GM12875 (cell line): Measurements from ENCODE around the gene EYA3.

Experiments
- H3K4me3 ChIP-seq: one replicate; pipeline ENCODE4 v1.5.1; 2011; ENCODE audit warnings: low read depth, low read length, control low read depth
- TF ChIP-seq, protein P1 (sequence below): IDR thresholded peaks from 2 replicates; pipeline ENCODE4 v1.5.1; 2011; ENCODE audit warnings: low read depth, mild to moderate bottlenecking, control low read depth, inconsistent platforms, low read length, moderate library complexity, borderline replicate concordance; ENCODE audit not compliant: insufficient read depth

The EYA3 gene, protein sequence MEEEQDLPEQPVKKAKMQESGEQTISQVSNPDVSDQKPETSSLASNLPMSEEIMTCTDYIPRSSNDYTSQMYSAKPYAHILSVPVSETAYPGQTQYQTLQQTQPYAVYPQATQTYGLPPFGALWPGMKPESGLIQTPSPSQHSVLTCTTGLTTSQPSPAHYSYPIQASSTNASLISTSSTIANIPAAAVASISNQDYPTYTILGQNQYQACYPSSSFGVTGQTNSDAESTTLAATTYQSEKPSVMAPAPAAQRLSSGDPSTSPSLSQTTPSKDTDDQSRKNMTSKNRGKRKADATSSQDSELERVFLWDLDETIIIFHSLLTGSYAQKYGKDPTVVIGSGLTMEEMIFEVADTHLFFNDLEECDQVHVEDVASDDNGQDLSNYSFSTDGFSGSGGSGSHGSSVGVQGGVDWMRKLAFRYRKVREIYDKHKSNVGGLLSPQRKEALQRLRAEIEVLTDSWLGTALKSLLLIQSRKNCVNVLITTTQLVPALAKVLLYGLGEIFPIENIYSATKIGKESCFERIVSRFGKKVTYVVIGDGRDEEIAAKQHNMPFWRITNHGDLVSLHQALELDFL

GRCh38 chr1:28088168-28088961, at the start of gene EYA3:
EYA3 (minus strand) TSS chr1:28088610; CDS start chr1:28058026, 30,584 bp downstream.
- TF ChIP-seq, protein P1, sequence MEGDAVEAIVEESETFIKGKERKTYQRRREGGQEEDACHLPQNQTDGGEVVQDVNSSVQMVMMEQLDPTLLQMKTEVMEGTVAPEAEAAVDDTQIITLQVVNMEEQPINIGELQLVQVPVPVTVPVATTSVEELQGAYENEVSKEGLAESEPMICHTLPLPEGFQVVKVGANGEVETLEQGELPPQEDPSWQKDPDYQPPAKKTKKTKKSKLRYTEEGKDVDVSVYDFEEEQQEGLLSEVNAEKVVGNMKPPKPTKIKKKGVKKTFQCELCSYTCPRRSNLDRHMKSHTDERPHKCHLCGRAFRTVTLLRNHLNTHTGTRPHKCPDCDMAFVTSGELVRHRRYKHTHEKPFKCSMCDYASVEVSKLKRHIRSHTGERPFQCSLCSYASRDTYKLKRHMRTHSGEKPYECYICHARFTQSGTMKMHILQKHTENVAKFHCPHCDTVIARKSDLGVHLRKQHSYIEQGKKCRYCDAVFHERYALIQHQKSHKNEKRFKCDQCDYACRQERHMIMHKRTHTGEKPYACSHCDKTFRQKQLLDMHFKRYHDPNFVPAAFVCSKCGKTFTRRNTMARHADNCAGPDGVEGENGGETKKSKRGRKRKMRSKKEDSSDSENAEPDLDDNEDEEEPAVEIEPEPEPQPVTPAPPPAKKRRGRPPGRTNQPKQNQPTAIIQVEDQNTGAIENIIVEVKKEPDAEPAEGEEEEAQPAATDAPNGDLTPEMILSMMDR = no peak
- peak within 1 kb of the TSS; percentile 87 for H3K4me3 ChIP-seq

DNA sequence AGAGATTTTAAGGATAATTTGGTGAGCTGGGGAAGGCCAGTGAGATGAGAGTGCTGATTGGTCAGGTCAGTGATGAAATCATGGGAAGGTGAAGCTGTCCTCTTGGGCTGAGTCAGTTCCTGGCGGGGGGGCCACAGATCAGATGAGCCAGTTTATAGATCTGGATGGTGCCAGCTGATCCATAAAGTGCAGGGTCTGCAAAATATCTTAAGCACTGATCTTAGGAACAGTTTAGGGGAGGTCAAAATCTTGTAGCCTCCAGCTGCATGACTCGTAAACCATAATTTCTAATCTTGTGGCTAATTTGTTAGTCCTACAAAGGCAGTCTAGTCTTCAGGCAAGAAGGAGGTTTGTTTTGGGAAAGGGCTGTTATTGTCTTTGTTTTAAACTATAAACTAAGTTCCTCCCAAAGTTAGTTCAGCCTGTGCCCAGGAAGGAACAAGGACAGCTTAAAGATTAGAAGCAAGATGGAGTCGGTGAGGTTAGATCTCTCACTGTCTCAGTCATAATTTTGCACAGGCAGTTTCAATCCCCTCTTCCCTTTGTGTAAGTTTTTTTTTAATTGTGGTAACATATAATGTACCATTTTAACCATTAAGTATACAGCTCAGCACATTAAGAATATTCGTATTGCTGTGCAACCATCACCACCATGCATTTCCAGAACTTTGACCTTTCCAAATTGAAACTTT, 48.7 kb upstream of the EYA3 start:
- no peak overlapping the region for H3K4me3 ChIP-seq
- TF ChIP-seq, protein P1 = no peak

GRCh38 chr1:28136169-28136921, 47.9 kb upstream of the EYA3 start:
- no peak overlapping the region for H3K4me3 ChIP-seq
- TF ChIP-seq, protein P1 = no peak

DNA sequence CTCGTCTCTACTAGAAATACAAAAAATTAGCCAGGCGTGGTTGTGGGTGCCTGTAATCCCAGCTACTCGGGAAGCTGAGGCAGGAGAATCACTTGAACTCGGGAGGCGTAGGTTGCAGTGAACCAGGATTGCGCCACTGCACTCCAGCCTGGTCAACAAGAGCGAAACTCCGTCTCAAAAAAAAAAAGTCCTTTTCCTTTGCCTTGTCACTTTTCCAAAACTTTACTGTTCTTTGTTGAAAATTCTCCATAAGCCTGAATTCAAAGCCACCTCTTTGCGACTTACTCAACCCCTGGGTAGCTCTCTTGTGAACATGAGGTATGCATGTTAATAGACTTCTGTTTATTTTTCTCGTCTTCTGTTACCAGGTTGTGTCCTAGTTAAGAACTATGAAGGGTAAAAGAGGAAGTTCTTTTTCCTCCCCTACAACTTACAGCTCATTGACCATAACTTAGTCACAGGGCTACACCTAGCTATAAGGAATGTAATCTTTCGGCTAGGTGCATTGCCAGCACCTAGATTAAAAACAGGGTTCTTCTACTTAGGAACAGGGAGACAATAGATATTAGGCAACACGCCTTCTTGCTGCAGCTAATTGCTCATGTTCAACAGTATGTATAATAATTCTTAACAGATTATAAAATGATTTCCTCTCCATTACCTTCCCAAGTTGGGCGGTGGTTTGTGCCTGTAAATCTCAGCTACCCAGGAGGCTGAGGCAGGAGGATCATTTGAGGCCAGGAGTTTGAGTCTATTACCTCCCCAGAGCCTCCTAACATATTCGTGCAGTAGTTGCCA, 47.2 kb upstream of the EYA3 start:
- TF ChIP-seq, protein P1 = no peak
- no peak overlapping the region for H3K4me3 ChIP-seq

- TF ChIP-seq, protein P1 = no peak
- no peak overlapping the region for H3K4me3 ChIP-seq
Measured at GRCh38 chr1:28134651-28135207, 46.3 kb upstream of the EYA3 start.
